Inflammatory macrophage treated with lipopolysaccharide for 1 hour (primary cell): ENCODE measurements around the gene STK32C.

Source experiments
- DNase-seq, 2 donors: peaks; one replicate each; pipeline ENCODE4 v3.0.0-alpha.2; 2020 to 2022

The STK32C gene

GRCh38 chr10:132205650-132206376 is 101.9 kb downstream of the STK32C start:
- no peak for DNase-seq

GRCh38 chr10:132204781-132205473 is 102.8 kb downstream of the STK32C start:
- no peak for DNase-seq

- DNase-seq = no peak
Observed at GRCh38 chr10:132204078-132204780, 103.5 kb downstream of the STK32C start.

- DNase-seq = no peak
Observed at GRCh38 chr10:132203256-132204077, 104.3 kb downstream of the STK32C start.

GRCh38 chr10:132202070-132202970 is 105.4 kb downstream of the STK32C start:
- DNase-seq = no peak

- DNase-seq = no peak
Observed at GRCh38 chr10:132201111-132201969, 106.4 kb downstream of the STK32C start.

- no peak for DNase-seq
Observed at GRCh38 chr10:132200344-132201110, 107.2 kb downstream of the STK32C start.

- no peak for DNase-seq
Observed at GRCh38 chr10:132199854-132200311, 107.9 kb downstream of the STK32C start.

- no peak for DNase-seq
Observed at GRCh38 chr10:132199268-132199853, 108.4 kb downstream of the STK32C start.

GRCh38 chr10:132198381-132199181 is 109.2 kb downstream of the STK32C start:
- DNase-seq = no peak

GRCh38 chr10:132198068-132198370 is 109.7 kb downstream of the STK32C start:
- no peak for DNase-seq

GRCh38 chr10:132197271-132198067 is 110.3 kb downstream of the STK32C start:
- DNase-seq = no peak

- DNase-seq = no peak
Observed at GRCh38 chr10:132196178-132197113, 111.3 kb downstream of the STK32C start.

GRCh38 chr10:132195366-132196075 is 112.2 kb downstream of the STK32C start:
- no peak for DNase-seq

GRCh38 chr10:132194726-132195125 is 113.0 kb downstream of the STK32C start:
- DNase-seq = no peak

GRCh38 chr10:132193907-132194552 is 113.7 kb downstream of the STK32C start:
- no peak for DNase-seq
